K562 (cell line): ENCODE data around the gene RNF222.

Experiments
- HDAC1 ChIP-seq, 2 experiments: fragments of 450-650 bp; IDR thresholded peaks; 2 replicates each; pipeline ENCODE4 v1.6.1; 2016 to 2017; ENCODE audit warnings: inconsistent platforms in 1 of 2, mild to moderate bottlenecking in 1 of 2, moderate library complexity in 1 of 2
- RAD21 ChIP-seq, 2 experiments: fragments of 250-450 bp in 1 of 2; fragments of 450-650 bp in 1 of 2; sonication (Bioruptor Pico) in 1 of 2; formaldehyde crosslinking in 1 of 2; IDR thresholded peaks in 1 of 2; conservative IDR thresholded peaks in 1 of 2; 2 replicates each; pipeline versions ENCODE4 v1.4.0 to v1.8.0; 2020 to 2022; ENCODE audit warnings: mild to moderate bottlenecking in 2 of 2, moderate library complexity in 1 of 2
- YBX1 ChIP-seq: fragments of 450-650 bp; IDR thresholded peaks from 2 replicates; pipeline ENCODE4 v1.7.1; 2016; ENCODE audit warnings: mild to moderate bottlenecking
- ZNF274 ChIP-seq: IDR thresholded peaks from 2 replicates; pipeline ENCODE4 v1.6.1; 2011; ENCODE audit warnings: low read depth, mild to moderate bottlenecking, low read length, moderate library complexity, borderline replicate concordance
- ZNF589 ChIP-seq: fragments of 200-800 bp; sonication (Bioruptor generic); IDR thresholded peaks from 2 replicates; pipeline ENCODE4 v1.6.1; 2016; ENCODE audit warnings: low read depth, missing genetic modification characterization, missing compliant biosample characterization
- TF ChIP-seq, protein P1 (sequence below): fragments of 250-450 bp; sonication (Bioruptor Pico); IDR thresholded peaks from 2 replicates; pipeline ENCODE4 v1.8.0; 2022; ENCODE audit warnings: moderate library complexity, mild to moderate bottlenecking, inconsistent platforms
- TF ChIP-seq, protein P2 (sequence below): fragments of 450-650 bp; formaldehyde crosslinking; IDR thresholded peaks from 2 replicates; pipeline ENCODE4 v1.4.0; 2022; ENCODE audit warnings: missing genetic modification characterization

DNA sequence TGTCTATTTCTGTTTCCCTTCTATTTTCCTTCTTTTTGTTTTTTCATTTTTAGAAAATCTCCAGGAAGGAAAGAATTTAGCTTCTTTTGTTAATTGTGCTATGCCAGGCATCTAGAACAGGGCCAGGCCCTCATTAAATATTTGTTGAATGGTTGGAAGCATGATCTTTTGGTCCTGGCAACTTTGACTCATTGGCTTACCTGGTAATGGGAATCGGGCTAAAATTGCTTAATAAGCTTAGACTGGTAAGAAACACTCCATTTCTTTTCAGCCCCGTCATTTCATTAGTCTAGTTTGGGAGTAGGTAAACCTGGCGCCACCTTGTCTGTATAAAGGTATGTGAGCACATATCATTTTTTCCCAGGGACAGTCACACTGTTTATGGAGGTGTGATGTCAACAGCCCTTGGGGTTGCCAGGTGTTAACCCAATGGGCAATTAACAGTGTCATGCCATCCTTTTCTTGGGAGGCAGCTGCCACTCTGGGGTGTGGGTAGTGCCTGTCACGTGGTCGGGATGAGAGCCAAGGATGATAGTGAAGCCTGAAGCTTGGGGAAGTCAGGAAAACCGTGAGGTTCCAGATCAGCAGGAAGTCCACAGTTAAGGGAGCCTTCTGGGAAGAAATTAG, 28.6 kb upstream of the RNF222 start:
- TF ChIP-seq, protein P1, sequence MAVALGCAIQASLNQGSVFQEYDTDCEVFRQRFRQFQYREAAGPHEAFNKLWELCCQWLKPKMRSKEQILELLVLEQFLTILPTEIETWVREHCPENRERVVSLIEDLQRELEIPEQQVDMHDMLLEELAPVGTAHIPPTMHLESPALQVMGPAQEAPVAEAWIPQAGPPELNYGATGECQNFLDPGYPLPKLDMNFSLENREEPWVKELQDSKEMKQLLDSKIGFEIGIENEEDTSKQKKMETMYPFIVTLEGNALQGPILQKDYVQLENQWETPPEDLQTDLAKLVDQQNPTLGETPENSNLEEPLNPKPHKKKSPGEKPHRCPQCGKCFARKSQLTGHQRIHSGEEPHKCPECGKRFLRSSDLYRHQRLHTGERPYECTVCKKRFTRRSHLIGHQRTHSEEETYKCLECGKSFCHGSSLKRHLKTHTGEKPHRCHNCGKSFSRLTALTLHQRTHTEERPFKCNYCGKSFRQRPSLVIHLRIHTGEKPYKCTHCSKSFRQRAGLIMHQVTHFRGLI (CRISPR knock-in tag): no peak
- TF ChIP-seq YBX1: no peak
- TF ChIP-seq, protein P2, sequence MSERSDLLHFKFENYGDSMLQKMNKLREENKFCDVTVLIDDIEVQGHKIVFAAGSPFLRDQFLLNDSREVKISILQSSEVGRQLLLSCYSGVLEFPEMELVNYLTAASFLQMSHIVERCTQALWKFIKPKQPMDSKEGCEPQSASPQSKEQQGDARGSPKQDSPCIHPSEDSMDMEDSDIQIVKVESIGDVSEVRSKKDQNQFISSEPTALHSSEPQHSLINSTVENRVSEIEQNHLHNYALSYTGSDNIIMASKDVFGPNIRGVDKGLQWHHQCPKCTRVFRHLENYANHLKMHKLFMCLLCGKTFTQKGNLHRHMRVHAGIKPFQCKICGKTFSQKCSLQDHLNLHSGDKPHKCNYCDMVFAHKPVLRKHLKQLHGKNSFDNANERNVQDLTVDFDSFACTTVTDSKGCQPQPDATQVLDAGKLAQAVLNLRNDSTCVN (CRISPR knock-in tag): no peak
- TF ChIP-seq HDAC1 (IDR thresholded peaks at IDR 0.05): no peak
- no peak for TF ChIP-seq ZNF274
- TF ChIP-seq ZNF589 (CRISPR knock-in tag): no peak
- no peak for TF ChIP-seq RAD21 (CRISPR knock-in tag; conservative IDR thresholded peaks at IDR 0.05 in 1 of 2, IDR thresholded peaks at IDR 0.05 in 1 of 2)
